ENCODE measurements around the gene NKG7.

The NKG7 gene

DNA sequence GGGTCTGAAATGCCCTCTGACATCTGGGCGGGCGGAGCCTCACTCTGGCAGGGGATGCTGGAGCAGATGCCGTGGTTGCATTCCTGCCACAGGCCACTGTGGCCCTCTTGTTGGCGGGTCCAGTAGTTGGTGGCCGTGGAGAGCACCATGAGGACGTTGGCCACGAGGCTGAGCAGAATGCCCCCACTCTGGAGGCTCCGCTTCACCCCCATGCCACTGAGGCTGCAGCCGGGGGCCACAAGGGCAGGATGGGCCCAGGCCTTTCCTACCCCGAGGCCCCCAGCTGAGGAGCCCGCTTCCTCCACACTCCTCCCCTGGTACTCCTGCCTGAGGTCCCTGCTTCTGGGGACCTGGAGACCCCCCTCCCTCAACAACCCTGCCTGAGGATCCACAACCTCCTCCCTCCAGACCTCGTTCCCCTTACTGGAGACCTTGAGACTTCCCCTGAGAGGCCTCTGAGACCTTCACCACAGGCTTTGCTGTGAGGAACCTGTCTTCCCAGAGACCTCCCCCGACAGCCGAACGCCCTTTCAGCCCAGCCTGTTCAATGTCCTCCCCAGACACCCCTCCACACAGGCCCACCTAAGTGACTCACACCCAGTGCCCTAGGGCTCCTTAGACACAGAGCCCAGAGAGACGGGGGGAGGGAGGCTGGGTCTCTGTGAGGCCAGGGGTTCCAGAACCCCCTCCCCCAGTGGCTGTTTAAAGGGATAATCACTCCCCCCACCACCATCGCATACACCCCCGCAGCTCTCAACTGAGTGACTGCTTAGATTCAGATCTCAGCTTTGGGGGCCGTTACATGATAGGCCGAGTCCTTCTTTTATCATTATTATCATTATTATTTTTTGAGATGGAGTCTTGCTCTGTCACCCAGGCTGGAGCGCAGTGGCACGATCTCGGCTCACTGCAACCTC, 3.8 kb downstream of the NKG7 start, which contains the start of gene CLDND2:
TSS of gene CLDND2 (minus strand) at position 638 of the 917 bp plus-strand sequence. CDS start at position 212, 426 bp downstream.
- no peak for DNase-seq (ENCODE audit: extremely low read depth, low read depth)
- TF ChIP-seq, protein P1, sequence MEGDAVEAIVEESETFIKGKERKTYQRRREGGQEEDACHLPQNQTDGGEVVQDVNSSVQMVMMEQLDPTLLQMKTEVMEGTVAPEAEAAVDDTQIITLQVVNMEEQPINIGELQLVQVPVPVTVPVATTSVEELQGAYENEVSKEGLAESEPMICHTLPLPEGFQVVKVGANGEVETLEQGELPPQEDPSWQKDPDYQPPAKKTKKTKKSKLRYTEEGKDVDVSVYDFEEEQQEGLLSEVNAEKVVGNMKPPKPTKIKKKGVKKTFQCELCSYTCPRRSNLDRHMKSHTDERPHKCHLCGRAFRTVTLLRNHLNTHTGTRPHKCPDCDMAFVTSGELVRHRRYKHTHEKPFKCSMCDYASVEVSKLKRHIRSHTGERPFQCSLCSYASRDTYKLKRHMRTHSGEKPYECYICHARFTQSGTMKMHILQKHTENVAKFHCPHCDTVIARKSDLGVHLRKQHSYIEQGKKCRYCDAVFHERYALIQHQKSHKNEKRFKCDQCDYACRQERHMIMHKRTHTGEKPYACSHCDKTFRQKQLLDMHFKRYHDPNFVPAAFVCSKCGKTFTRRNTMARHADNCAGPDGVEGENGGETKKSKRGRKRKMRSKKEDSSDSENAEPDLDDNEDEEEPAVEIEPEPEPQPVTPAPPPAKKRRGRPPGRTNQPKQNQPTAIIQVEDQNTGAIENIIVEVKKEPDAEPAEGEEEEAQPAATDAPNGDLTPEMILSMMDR (IDR thresholded peaks at IDR 0.05; ENCODE audit: low read depth, low read length): no peak

DNA sequence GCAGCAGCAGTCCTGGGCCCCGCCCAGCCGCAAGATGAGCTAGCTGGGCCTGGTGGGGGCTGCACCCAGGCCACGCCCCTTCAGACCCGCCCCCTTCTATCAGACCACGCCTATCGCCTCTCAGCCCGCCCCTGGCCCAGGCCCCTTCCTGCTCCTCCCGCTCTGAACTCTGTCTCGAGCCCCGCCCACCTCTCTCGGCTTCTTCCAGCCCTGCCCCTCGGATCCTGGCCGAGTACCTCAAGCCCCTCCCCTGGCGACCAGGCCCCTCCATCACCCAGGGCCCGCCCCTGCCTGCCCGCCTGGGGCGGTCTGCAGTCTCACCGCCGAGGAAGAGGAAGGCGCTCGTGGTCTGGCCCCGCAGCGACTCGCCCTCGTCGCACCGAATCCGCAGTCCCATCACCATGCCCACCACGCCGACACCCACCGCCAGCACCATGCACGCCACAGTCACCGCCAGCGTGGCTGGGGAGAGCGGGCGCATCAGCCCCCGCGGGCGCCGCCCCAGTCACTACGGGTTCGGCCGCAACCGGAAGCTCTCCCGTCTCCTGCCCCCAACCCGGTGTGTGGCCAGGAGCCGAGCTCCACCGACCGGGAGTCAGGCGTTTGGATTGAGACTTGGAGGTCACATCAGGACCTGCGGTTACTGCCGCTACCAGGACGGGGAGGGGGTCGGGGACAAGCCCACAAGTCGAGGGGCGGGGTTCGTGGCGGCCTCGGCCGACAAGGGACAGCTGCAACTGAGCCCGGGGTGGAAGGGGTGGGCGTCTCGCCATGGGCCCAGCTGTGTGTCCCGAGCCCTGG, 4.7 kb downstream of the NKG7 start:
- peak; percentile 98 for DNase-seq (ENCODE audit: extremely low read depth, low read depth)
- TF ChIP-seq, protein P1 (IDR thresholded peaks at IDR 0.05; ENCODE audit: low read depth, low read length): no peak

DNA sequence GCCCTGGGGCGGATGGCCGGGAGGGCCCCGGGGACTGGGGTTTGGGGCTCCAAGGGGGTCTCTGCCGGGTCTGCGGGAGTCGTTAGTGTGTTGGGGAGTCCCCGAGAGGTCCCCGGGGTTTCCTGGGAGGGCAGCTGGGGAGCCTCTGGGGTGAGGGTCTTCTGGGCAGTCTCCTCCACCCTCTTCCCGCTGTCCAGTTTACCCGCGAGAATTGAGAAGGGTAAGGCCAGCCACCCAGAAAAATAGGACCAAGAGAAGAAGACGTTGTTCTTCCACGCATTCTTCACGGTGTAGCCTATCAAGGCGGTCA, 5.2 kb downstream of the NKG7 start:
- DNase-seq (ENCODE audit: extremely low read depth, low read depth): no peak
- TF ChIP-seq, protein P1 (IDR thresholded peaks at IDR 0.05; ENCODE audit: low read depth, low read length): no peak

DNA sequence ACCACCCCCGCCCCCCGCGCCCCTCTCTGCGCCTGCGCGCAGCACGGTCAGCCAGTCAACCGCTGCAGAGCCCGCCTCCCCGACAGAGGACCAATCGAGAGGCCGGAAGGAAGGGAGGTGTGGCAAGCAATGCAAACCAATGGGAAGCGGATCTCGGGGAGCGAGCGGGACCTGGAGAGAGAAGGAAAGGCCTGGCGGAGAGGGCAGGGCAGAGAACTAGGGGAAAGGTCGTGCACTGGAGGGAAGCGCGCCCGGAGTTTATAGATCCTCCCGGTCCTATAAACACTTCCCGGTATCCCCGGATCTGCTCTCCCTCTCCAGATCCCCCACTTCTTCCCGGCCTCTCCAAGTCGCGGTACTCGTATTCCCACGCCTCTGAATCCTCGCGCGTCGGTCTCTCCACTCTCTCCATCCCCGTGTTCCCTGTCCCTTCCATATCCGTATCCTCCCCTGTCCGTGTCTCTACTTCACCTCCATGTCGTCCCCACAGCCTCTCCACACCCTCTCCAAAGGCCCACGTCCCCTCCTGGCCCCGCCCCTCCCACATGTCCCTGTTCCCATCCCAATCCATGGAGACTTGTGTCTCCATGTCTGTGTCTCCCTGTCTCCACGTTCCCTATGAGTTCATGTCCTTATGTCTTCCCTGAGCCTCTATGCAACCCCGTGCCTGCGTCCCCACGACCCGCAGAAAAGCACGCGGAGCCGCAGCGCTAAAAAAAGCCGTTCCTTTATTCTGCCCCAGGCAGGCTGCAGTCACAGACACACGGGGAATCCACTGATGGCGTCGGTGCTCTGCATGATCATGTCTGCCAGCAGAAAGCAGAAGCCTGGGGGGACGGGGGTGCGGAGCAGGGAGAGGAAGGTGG, 5.8 kb downstream of the NKG7 start:
- TF ChIP-seq, protein P1 (IDR thresholded peaks at IDR 0.05; ENCODE audit: low read depth, low read length): no peak
- DNase-seq (ENCODE audit: extremely low read depth, low read depth): peak; percentile 96

DNA sequence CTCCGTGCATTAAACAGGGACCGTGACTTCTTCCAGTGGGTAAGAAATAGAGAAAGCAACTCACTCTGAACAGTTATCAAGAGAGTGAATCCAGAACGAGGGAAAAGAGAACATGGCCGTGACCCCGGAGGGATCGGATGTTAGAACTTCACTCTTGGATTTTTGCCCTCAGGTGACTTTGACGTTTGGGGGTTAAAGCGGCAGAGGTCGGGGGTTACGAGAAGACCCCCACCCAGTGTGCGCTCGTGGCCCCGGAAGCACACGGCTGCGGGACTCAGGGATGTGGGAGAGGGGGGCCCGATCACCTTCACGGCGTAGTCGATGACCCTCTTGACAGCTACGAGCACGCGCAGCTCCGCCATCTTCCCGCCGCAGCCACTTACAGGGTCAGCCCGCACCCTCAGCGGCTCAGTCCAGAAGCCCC, 6.5 kb downstream of the NKG7 start, which contains the start of gene ETFB:
TSS of gene ETFB (minus strand) at position 424 of the 424 bp plus-strand sequence. CDS start at position 362, 62 bp downstream.
- TF ChIP-seq, protein P1 (IDR thresholded peaks at IDR 0.05; ENCODE audit: low read depth, low read length): no peak
- no peak for DNase-seq (ENCODE audit: extremely low read depth, low read depth)

DNA sequence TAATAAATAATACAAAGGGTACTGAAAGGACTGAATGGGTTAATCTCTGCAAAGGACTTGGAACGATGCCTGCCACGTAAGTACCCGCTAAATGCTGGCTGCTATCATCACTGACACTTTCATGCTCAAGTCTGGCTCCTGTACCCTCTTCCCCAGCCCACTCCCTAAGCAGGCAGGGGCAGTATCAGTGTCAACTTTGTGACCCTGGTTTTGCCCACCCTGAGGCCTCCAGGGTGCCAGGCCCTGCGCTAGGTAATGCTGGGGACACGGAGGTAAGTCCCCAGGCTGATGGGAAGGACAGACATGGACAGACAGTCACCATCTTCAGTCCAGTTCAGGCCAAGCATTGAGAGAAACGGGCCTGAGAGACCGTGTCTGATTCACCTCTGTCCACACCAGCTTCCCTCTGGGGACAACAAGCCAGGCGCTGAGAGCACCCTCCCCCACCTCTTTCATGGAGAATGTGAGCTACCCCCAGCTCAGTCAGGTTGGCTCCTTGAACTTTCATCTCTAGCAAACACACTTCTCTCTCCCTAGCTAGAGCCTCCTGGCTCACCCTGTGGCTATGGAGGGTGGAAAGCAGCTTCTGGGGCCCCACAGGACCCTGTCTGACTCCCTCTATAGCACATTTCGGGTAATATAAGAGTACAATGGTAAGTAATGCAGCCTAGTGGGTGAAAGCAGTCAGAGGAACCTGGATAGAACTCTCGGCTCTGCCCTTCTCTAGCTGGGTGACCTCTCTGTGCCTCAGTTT, 7.1 kb downstream of the NKG7 start:
- TF ChIP-seq, protein P1 (IDR thresholded peaks at IDR 0.05; ENCODE audit: low read depth, low read length): peak; percentile 7; the same call in 1 of the 2 replicates
- DNase-seq (ENCODE audit: extremely low read depth, low read depth): no peak
